Fibroblast of skin of left biceps (primary cell): ENCODE results near the gene TP53I11.

ENCODE experiments used
- DNase-seq, 2 experiments: peaks; one replicate each; pipeline ENCODE4 v3.0.0-alpha.2; 2013; ENCODE audit warnings: low read depth in 2 of 2

The TP53I11 gene

DNA sequence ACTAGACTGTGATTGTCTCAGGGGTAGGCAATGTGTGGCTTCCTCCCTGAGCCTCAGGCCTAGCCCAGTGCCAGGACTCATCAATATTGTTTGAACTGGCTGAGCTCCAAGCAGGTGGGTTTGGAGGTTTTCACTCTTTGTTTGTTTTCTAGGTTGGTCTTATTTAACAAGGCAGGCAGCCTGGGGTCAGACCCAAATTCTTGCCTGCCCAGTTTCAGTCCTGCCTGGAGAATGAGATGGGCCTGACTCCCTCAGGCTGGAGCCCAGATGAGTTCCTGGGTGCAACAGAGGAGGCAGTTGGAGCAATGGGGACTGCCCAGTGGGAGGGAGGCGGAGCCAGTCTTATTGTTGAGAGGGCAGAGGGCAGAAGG, 28.3 kb upstream of the TP53I11 start:
- no peak for DNase-seq

DNA sequence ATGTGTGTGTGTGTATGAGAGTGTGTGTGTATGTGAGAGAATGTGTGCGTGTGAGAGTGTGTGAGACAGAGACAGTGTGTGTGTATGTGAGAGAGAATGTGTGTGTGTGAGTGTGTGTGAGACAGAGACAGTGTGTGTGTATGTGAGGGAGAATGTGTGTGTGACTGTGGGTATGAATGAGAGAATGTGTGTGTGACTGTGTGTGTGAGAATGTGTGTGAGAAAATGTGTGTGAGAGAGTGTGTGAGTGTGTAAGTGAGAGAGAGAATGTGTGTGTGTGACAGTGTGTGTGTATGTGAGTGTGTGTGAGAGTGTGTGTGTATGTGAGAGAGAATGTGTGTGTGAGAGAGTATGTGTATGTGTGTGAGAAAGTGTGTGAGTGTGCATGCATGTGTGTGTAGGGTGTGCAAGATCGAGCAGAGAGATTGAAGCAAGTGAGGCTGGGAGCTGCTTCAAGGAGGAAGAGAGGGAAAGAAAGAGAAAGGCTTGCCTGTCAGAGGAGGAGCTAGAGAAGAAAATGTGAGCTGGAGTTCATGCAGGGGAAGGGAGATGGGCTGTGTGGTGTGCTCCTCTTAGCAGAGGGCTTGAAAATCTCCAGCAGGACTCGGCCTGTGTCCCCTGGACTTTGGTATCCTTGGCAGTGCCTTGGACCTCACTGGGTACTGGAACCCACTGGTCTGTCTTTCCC, 27.7 kb upstream of the TP53I11 start:
- no peak for DNase-seq

DNA sequence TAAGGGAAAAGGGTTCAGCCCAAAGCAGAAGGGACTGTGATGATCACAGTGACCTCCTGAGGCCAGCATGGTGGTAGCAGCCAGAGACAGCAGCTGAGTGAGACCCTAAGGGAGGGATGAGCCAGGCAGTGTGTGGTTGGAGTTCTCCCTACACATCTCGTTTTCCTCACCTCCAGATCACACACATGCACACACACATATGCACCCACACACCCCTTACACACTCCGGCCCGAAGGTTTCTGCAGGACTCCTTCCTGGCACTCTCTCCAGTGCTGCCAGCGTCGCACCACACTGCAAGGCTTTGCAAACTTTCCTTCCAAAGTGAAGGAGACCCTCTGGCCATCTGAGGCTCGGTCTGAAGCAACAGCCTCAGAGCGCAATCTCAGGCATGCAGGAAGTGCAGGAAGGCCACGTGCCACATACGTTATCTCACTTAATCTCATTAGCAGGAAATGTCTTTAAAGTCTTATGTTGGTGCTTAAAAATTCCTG, 26.9 kb upstream of the TP53I11 start:
- no peak for DNase-seq

DNA sequence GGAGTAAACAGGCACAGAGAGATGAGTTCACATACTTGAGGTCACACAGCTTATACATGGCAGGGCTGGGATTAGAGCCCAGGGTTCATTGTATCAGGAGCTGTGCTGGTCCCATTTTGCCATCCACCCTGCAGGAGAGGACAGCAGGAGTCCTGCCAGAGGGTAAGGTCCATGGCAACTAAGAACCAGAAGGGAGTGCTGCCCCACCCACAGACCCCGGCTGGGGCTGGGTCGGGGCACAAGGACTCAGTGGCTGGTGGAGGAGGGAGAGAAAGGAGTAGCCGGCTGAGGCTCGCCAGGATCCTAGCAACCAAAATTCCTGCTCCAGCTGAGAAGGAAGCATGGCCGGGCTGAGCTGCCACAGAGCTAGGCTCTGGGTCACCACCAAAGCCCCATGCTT, 25.9 kb upstream of the TP53I11 start:
- DNase-seq: no peak

DNA sequence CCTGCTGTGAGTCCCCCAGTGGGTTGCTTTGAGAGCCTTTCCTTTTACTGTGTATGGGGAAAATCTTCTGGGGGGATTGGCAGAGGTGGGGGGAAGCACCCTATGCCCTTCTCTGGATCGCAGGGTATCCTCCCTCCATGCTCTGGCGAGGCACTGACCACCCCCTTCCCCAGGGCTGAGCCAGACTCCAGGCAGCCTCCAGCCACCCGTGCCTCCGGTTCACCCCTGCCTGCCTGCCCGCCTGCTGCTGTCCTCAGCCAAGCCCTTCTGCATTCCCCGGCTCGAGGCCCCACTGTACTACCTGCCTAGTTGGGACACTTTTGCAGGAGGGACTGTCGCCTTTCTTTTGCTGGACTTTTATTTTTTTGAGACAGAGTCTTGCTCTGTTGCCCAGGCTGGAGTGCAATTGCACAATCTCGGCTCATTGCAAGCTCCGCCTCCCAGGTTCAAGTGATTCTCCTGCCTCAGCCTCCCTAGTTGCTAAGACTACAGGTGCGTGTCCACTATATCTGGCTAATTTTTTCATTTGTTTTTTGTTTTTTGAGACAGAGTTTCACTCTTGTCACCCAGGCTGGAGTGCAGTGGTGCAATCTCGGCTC, 23.8 kb upstream of the TP53I11 start:
- DNase-seq: no peak

- no peak for DNase-seq
Observed at GRCh38 chr11:44973632-44974401, 23.1 kb upstream of the TP53I11 start.

DNA sequence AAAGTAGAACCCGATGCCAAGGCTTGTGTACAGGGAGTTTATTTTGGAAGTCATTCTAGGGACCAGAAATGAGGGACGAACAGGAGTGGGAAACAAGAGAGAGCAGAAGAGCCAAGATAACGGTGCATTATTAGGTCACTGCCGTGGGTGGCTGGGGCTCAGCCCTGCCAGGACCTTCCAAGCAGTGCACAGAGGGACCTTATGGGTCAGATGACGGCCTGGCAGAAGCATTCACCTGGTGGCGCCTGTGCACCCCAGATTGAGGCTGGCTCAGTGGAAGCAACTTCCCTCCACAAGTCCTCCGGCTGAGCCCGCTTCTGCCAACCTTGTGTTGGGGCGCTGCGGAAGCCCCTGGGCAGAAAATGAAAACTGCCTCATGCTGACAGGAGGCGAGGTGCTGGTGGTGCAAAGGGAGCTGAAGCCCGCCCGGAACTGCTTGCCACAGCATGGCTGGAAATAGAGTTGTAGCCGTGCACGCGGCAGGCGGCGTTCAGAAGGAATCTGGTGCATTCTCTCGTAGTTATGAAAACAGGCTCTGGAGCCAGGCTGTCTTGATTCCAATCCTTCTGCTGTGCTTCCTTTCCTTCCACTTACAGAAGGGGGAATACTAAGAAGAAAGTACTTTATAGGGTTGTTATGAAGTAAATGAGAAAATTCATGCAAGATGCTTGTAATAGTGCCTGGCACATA, 22.2 kb upstream of the TP53I11 start:
- no peak for DNase-seq

DNA sequence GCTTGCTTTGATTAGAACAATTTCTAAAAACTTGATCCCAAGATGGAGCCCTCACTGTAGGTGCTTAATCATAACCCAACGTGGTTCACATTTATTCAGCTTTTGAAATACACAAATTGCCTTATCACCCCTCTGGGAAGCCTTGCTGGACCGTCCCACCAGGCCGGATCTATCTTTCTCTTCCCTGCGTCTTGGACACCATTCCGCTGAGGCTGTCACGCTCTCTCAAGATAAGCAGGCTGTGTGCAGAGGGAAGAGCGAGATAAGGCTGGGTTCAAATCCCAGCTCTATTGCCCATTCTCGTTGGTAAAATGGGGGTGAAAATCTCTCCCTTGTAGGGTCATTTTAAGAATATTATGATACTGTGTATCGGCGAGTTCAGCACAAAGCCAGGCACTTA, 20.5 kb upstream of the TP53I11 start:
- no peak for DNase-seq

GRCh38 chr11:44970293-44970692, 19.6 kb upstream of the TP53I11 start:
- DNase-seq: no peak

GRCh38 chr11:44969651-44970252, 19.1 kb upstream of the TP53I11 start:
- DNase-seq: no peak

DNA sequence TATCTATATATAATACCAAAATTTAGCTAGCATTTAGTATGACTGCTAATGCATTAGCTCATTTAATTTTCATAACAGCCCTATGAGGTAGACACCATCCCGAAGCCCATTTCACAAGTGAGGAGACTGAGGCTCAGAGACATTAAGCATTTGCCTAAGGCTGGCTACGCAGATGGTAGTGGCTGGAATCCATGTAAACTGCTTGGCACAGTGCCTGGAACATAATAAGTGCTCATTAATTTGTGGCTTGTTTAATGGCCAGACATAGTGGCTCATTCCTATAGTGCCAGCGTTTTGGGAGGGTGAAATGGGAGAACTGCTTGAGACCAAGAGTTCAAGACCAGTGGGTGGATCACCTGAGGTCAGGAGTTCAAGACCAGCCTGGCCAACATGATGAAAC, 17.8 kb upstream of the TP53I11 start:
- DNase-seq: no peak

DNA sequence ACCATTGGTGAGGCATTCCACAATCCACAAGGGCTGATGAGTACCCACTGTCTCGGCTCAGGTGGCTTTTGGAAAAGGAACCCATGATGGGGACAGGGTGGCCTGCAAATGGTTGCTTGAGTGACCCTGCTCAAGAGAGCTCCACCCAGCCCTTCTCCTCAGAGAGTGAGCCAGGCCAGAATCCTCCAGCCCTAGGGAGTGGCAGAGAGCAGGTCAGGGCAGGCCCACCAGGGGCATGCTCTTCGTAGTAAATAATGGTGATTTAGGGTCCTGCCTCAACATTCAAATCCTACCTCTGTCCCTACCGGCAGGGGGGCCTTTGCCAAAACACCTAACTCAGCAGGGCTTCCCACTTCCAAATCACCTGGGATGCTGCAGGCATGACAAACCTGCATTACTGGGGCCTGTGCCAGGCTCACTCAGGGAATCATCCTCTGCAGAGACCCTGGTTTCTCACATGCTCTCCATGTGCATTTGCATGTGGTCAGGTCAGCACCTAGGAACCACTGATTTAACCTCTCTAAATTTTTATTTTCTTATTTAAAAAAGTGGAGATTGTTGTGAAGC, 17.3 kb upstream of the TP53I11 start:
- no peak for DNase-seq

DNA sequence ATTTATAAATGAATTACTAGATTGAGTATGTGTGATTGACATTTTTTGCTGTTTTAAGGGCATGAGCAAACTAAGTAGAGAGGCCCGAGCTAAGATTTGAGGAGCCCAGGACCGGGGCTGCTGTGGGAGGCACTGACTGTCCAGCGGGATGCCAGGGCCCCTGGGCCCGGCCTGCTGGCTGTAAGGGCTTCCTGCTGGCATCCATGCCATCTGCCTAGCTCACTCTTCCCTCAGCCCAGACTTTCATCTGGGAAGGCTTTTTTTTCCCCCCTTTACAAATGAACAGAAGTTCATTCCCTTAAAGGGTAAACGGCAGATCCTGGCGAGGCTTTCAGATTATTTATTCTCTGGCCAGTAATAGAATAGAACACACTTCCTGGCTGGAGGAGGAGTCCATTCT, 16.0 kb upstream of the TP53I11 start:
- DNase-seq: no peak

- no peak for DNase-seq
Observed at GRCh38 chr11:44964526-44965209, 14.0 kb upstream of the TP53I11 start.

GRCh38 chr11:44963948-44964347, 13.3 kb upstream of the TP53I11 start:
- DNase-seq: no peak

GRCh38 chr11:44963136-44963535, 12.5 kb upstream of the TP53I11 start:
- DNase-seq: no peak

DNA sequence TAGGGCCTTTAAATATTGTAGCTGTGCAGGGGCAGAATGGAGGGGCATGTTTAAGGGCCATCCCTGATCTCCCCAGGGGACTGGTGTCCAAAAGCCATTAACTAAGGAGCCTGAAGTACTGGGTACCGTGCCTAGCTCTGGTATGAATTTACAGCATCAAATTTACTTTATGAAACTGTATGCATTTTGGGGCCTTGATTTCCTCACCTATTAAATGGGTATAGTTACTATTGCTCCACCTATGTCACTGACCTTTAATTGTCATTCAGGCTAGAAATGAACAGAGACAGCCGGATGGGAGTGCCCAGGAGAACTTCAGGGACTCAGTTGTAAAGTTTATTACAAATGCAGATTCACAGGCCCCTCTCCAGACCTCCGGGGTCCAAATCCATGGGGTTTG, 11.8 kb upstream of the TP53I11 start:
- no peak for DNase-seq

DNA sequence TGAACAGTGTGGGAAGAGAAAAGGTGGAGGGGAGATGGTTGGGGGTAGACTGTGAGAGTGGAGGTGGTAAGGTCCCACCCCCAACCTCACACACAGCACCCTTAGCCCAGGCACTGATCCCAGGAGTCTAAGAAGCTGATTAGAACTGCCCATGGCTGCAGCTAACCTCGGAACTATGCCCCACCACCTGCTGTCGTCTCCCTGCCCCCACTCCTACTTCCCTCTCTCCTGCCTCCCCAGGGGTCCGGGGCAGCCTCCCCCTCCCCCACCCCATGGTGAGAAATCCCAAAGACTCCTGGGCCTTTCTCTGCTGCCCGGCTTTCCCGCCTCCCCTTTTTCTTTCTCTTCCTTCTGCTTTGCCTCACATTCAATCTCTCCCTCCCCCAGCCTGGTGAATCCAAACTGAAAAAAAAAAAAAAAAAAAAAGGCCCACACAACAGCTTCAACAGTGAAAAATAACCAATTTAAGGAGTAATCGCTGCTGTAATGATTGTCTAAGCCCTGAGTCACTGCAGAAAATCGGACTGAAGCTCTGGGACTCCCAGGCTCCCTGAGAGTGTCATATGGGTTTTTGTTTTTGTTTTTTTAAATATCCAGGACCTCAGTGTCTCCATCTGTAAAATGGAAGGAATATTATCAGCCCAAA, 9.6 kb upstream of the TP53I11 start:
- no peak for DNase-seq

GRCh38 chr11:44959064-44959463, 8.4 kb upstream of the TP53I11 start:
- DNase-seq: no peak

DNA sequence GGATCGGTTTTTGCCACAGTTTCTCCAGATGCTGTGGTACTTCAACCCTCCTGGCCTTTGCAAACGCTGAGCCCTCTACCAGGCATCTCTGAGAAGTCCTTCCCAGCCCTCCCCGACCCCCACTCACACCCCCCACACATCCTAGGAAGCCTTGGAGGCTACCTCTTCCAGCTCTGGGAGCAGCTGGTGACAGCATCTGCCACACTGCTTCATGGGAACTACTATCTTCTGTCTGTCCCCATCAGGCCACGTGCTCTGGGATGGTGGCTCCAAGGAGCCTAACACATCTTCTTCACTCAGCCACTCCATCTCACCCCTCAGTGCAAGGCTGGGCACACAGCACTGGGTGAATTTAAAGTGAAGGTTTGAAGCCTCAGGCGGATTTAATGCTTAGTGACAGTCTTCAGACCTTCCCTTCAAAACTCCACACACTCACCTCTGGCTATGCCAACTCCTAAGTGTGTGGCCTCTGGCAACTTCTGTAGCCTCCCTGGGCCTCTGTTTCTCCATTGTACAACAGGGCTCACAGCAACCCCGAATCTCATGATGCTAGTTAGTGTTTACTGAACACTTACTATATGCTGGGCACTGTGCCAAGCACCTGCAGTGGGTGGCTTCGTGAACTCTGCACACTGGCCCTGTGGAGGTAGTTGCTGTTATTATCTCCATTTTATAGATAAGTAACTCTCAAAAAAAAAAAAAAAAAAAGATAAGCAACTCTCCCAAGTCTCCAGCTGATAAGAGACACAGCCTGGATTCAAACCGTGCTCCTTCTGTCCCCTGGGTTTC, 7.3 kb upstream of the TP53I11 start:
- no peak for DNase-seq
